IPS-18a (cell line): ENCODE measurements around the gene CACNB1.
A peak's percentile ranks its signal among the peaks of the same experiment; 100 is the strongest.

Experiments
- H3K27ac ChIP-seq: one replicate; pipeline ENCODE4 v1.5.1; 2013; ENCODE audit warnings: low read length
- H3K27me3 ChIP-seq: one replicate; pipeline ENCODE4 v1.6.1; 2013; ENCODE audit warnings: mild to moderate bottlenecking, low read length; ENCODE audit not compliant: control insufficient read depth, insufficient read depth
- H3K36me3 ChIP-seq: one replicate; pipeline ENCODE4 v1.6.1; 2013; ENCODE audit warnings: low read depth, low read length; ENCODE audit not compliant: control insufficient read depth
- H3K4me1 ChIP-seq: one replicate; pipeline ENCODE4 v1.6.1; 2013; ENCODE audit warnings: low read depth, low read length; ENCODE audit not compliant: control insufficient read depth
- H3K4me3 ChIP-seq: one replicate; pipeline ENCODE4 v1.5.1; 2013; ENCODE audit warnings: low read length
- H3K9ac ChIP-seq: one replicate; pipeline ENCODE4 v1.6.1; 2013; ENCODE audit warnings: mild to moderate bottlenecking, low read length, moderate library complexity
- H3K9me3 ChIP-seq: one replicate; pipeline ENCODE4 v1.6.1; 2013; ENCODE audit warnings: low read depth, low read length; ENCODE audit not compliant: control insufficient read depth

CACNB1 gene

GRCh38 chr17:39236450-39236927 lies 39.0 kb upstream of the CACNB1 start:
- no peaks in the 10 kb centered on the region for H3K27me3 ChIP-seq
- H3K4me3 ChIP-seq = no peak overlapping the region
- H3K27ac ChIP-seq = no peak overlapping the region
- peaks cover 5% of the 10 kb centered on the region for H3K4me1 ChIP-seq
- H3K36me3 ChIP-seq = no peaks in the 10 kb centered on the region
- H3K9me3 ChIP-seq = no peaks in the 10 kb centered on the region
- no peak overlapping the region for H3K9ac ChIP-seq

- Histone ChIP-seq H3K9ac (no peak overlapping the region), H3K9me3 (no peaks in the 10 kb centered on the region), H3K27me3 (no peaks in the 10 kb centered on the region), H3K36me3 (no peaks in the 10 kb centered on the region), H3K4me3 (no peak overlapping the region), H3K27ac (no peak overlapping the region), H3K4me1 (peaks cover 8% of the 10 kb centered on the region)
These were observed 38.3 kb upstream of the CACNB1 start for GRCh38 chr17:39235555-39236449.

GRCh38 chr17:39231591-39232551 lies 34.4 kb upstream of the CACNB1 start:
- Histone ChIP-seq H3K4me3 (peak overlapping the region; percentile 39), H3K36me3 (no peaks in the 10 kb centered on the region), H3K27me3 (no peaks in the 10 kb centered on the region), H3K9me3 (no peaks in the 10 kb centered on the region), H3K9ac (no peak overlapping the region), H3K27ac (no peak overlapping the region), H3K4me1 (peaks cover 8% of the 10 kb centered on the region)

GRCh38 chr17:39231091-39231561 lies 33.7 kb upstream of the CACNB1 start:
- H3K9me3 ChIP-seq = no peaks in the 10 kb centered on the region
- no peak overlapping the region for H3K9ac ChIP-seq
- H3K4me1 ChIP-seq = peaks cover 10% of the 10 kb centered on the region
- no peaks in the 10 kb centered on the region for H3K36me3 ChIP-seq
- H3K4me3 ChIP-seq = no peak overlapping the region
- H3K27ac ChIP-seq = no peak overlapping the region
- peaks cover 6% of the 10 kb centered on the region for H3K27me3 ChIP-seq

GRCh38 chr17:39230361-39230760 lies 32.9 kb upstream of the CACNB1 start:
- Histone ChIP-seq H3K27me3 (peaks cover 11% of the 10 kb centered on the region), H3K27ac (no peak overlapping the region), H3K9ac (no peak overlapping the region), H3K4me1 (peaks cover 12% of the 10 kb centered on the region), H3K36me3 (no peaks in the 10 kb centered on the region), H3K9me3 (no peaks in the 10 kb centered on the region), H3K4me3 (no peak overlapping the region)

GRCh38 chr17:39229274-39229913 lies 31.9 kb upstream of the CACNB1 start:
- H3K36me3 ChIP-seq = no peaks in the 10 kb centered on the region
- peaks cover 13% of the 10 kb centered on the region for H3K4me1 ChIP-seq
- no peak overlapping the region for H3K4me3 ChIP-seq
- H3K9ac ChIP-seq = no peak overlapping the region
- no peak overlapping the region for H3K27ac ChIP-seq
- peaks cover 21% of the 10 kb centered on the region for H3K27me3 ChIP-seq
- no peaks in the 10 kb centered on the region for H3K9me3 ChIP-seq

GRCh38 chr17:39227364-39227919 lies 30.0 kb upstream of the CACNB1 start:
- peaks cover 23% of the 10 kb centered on the region for H3K4me1 ChIP-seq
- H3K36me3 ChIP-seq = no peaks in the 10 kb centered on the region

GRCh38 chr17:39225959-39226683 lies 28.7 kb upstream of the CACNB1 start:
- no peak overlapping the region for H3K27ac ChIP-seq
- peaks cover 14% of the 10 kb centered on the region for H3K4me1 ChIP-seq
- H3K4me3 ChIP-seq = peak overlapping the region; percentile 42
- peaks cover 38% of the 10 kb centered on the region for H3K27me3 ChIP-seq
- no peaks in the 10 kb centered on the region for H3K9me3 ChIP-seq
- H3K9ac ChIP-seq = no peak overlapping the region
- no peaks in the 10 kb centered on the region for H3K36me3 ChIP-seq

More at GRCh38 chr17:39227364-39227919, 30.0 kb upstream of the CACNB1 start:
- no peak overlapping the region for H3K9ac ChIP-seq
- H3K9me3 ChIP-seq = no peaks in the 10 kb centered on the region
- H3K4me3 ChIP-seq = no peak overlapping the region
- H3K27ac ChIP-seq = no peak overlapping the region
- peaks cover 38% of the 10 kb centered on the region for H3K27me3 ChIP-seq

- peaks cover 38% of the 10 kb centered on the region for H3K27me3 ChIP-seq
- H3K27ac ChIP-seq = no peak within 1 kb of the TSS
- H3K36me3 ChIP-seq = no peaks in the 10 kb centered on the region
- peak within 1 kb of the TSS; percentile 56 for H3K4me3 ChIP-seq
- peaks cover 14% of the 10 kb centered on the region for H3K4me1 ChIP-seq
- H3K9me3 ChIP-seq = no peaks in the 10 kb centered on the region
- no peak within 1 kb of the TSS for H3K9ac ChIP-seq
These were observed 28.0 kb upstream of the CACNB1 start, which contains the start of gene STAC2 for GRCh38 chr17:39225308-39225958. Gene STAC2 (minus strand): TSS chr17:39225945. CDS start chr17:39225502, 443 bp downstream.

GRCh38 chr17:39224778-39225307 lies 27.4 kb upstream of the CACNB1 start:
- peak overlapping the region; percentile 56 for H3K4me3 ChIP-seq
- H3K9ac ChIP-seq = no peak overlapping the region
- H3K4me1 ChIP-seq = peaks cover 14% of the 10 kb centered on the region
- H3K9me3 ChIP-seq = no peaks in the 10 kb centered on the region
- H3K27ac ChIP-seq = no peak overlapping the region
- H3K27me3 ChIP-seq = peaks cover 38% of the 10 kb centered on the region
- no peaks in the 10 kb centered on the region for H3K36me3 ChIP-seq
